K562 (cell line): ENCODE data around the gene PRCC. TPM values are rescaled to one million over a fixed set of nuclear protein-coding genes. Genes with fewer than 3 reads are reported as not detected.

Experiments used
- BRF1 ChIP-seq: IDR thresholded peaks from 3 replicates; pipeline ENCODE4 v1.6.1; 2011; ENCODE audit warnings: borderline replicate concordance, mild to moderate bottlenecking; ENCODE audit not compliant: insufficient read length; ENCODE audit errors: extremely low read depth
- CHCHD3 ChIP-seq: fragments of 250-450 bp; sonication (Bioruptor Pico); IDR thresholded peaks from 2 replicates; pipeline ENCODE4 v2.1.2; 2022; ENCODE audit warnings: mild to moderate bottlenecking
- GABPA ChIP-seq: fragments of 200-800 bp; sonication (Bioruptor generic); conservative IDR thresholded peaks from 2 replicates; pipeline ENCODE4 v1.6.1; 2016; ENCODE audit warnings: low read depth, missing genetic modification characterization, missing compliant biosample characterization
- HMG20A ChIP-seq: fragments of 450-650 bp; formaldehyde crosslinking; conservative IDR thresholded peaks from 2 replicates; pipeline ENCODE4 v1.4.0; 2020; ENCODE audit warnings: mild to moderate bottlenecking, mixed read lengths
- HNRNPK ChIP-seq: fragments of 200-400 bp; formaldehyde crosslinking; IDR thresholded peaks from one replicate; pipeline ENCODE4 v1.6.1; 2018; ENCODE audit warnings: mild to moderate bottlenecking, low read depth, low read length; ENCODE audit not compliant: poor library complexity, severe bottlenecking
- KLF13 ChIP-seq: fragments of 450-650 bp; IDR thresholded peaks from 2 replicates; pipeline ENCODE4 v1.6.1; 2016; ENCODE audit warnings: missing genetic modification characterization, low read depth, mild to moderate bottlenecking, missing compliant biosample characterization, moderate library complexity, borderline replicate concordance
- MBD2 ChIP-seq: sonication (generic); IDR thresholded peaks from 2 replicates; pipeline ENCODE4 v1.6.1; 2016; ENCODE audit warnings: low read depth, borderline replicate concordance
- MYNN ChIP-seq, 2 experiments: sonication (generic); formaldehyde crosslinking in 1 of 2; IDR thresholded peaks; 2 replicates each; pipeline versions ENCODE4 v1.5.0 to v1.6.1; 2016 to 2020; ENCODE audit warnings: antibody characterized with exemption in 1 of 2, missing genetic modification reagents in 1 of 2
- PCBP1 ChIP-seq: fragments of 200-400 bp; formaldehyde crosslinking; IDR thresholded peaks from 2 replicates; pipeline ENCODE4 v1.6.1; 2018; ENCODE audit warnings: mild to moderate bottlenecking, low read depth, low read length; ENCODE audit not compliant: poor library complexity, severe bottlenecking
- PRMT5 ChIP-seq: sonication (generic); formaldehyde crosslinking; IDR thresholded peaks from 2 replicates; pipeline ENCODE4 v1.5.0; 2020; ENCODE audit warnings: missing genetic modification reagents
- RHOXF2B ChIP-seq: fragments of 250-450 bp; sonication (Bioruptor Pico); conservative IDR thresholded peaks from 2 replicates; pipeline ENCODE4 v1.5.1; 2021
- TCFL5 ChIP-seq: fragments of 250-450 bp; sonication (Bioruptor Pico); conservative IDR thresholded peaks from 2 replicates; pipeline ENCODE4 v1.6.1; 2021; ENCODE audit warnings: mild to moderate bottlenecking, moderate library complexity, matching md5 sums
- TEAD4 ChIP-seq, 2 experiments: sonication (generic) in 1 of 2; formaldehyde crosslinking in 1 of 2; IDR thresholded peaks; 2 replicates each; pipeline versions ENCODE4 v1.6.1 to v1.8.0; 2012 to 2022; ENCODE audit warnings: borderline replicate concordance in 1 of 2, inconsistent platforms in 1 of 2, low read length in 1 of 2, mild to moderate bottlenecking in 1 of 2, missing genetic modification reagents in 1 of 2
- U2AF2 ChIP-seq: fragments of 200-400 bp; formaldehyde crosslinking; optimal IDR thresholded peaks from 2 replicates; pipeline ENCODE3; 2017; ENCODE audit warnings: low read depth, mild to moderate bottlenecking, low read length
- ZNF24 ChIP-seq: fragments of 450-650 bp; IDR thresholded peaks from 2 replicates; pipeline ENCODE4 v1.6.1; 2016
- ZNF444 ChIP-seq: fragments of 250-450 bp; sonication (Bioruptor Pico); IDR thresholded peaks from 2 replicates; pipeline ENCODE4 v1.4.0; 2020; ENCODE audit warnings: mild to moderate bottlenecking, moderate library complexity
- ZNF766 ChIP-seq: fragments of 200-800 bp; sonication (Bioruptor generic); conservative IDR thresholded peaks from 2 replicates; pipeline ENCODE4 v1.6.1; 2016; ENCODE audit warnings: missing genetic modification characterization, missing compliant biosample characterization
- polyA plus RNA-seq, 8 experiments: library from polyadenylated mRNA; depleted of rRNA in 4 of 8; stranded (reverse) in 5 of 8; unstranded in 3 of 8; fragments of >200 nt; fragmentation: Nextera tagmentation in 2 of 8; fragmentation: Illumina TruSeq in 1 of 8; extraction: Ambion mirVana in 2 of 8; extraction: Trizol in 1 of 8; gene quantifications; 2 replicates each; pipeline versions ENCODE4 v1.2.1 to v1.2.3, GENCODE V29; 2011 to 2014; ENCODE audit warnings: inconsistent platforms in 1 of 8, missing spikeins in 1 of 8
- total RNA-seq, 7 experiments: library from RNA; depleted of rRNA in 6 of 7; stranded (reverse); fragments of >200 nt in 6 of 7; fragmentation: Illumina TruSeq in 2 of 7; extraction: Trizol in 2 of 7; gene quantifications; 2 replicates each; pipeline versions ENCODE4 v1.2.1 to v1.2.3, GENCODE V29; 2011 to 2021; ENCODE audit warnings: low replicate concordance in 1 of 7
- TF ChIP-seq, protein P1 (sequence below): sonication (generic); formaldehyde crosslinking; IDR thresholded peaks from 2 replicates; pipeline ENCODE4 v1.8.1; 2023; ENCODE audit warnings: missing genetic modification reagents, mild to moderate bottlenecking, borderline replicate concordance
- TF ChIP-seq, protein P2 (sequence below): fragments of 450-650 bp; formaldehyde crosslinking; conservative IDR thresholded peaks from 2 replicates; pipeline ENCODE4 v1.4.0; 2022; ENCODE audit warnings: mild to moderate bottlenecking, missing genetic modification characterization
- TF ChIP-seq, protein P3 (sequence below): sonication (generic); formaldehyde crosslinking; IDR thresholded peaks from 2 replicates; pipeline ENCODE4 v1.9.0; 2022; ENCODE audit warnings: mild to moderate bottlenecking, missing genetic modification reagents
- TF ChIP-seq, protein P4 (sequence below): fragments of 250-450 bp; sonication (Bioruptor Pico); IDR thresholded peaks from 2 replicates; pipeline ENCODE4 v1.8.0; 2021; ENCODE audit warnings: moderate library complexity, mild to moderate bottlenecking, inconsistent platforms

The PRCC gene
- total and polyA plus RNA-seq, 9 of the 15 experiments (the other 6 are each of a cell fraction or from before 2014, with no cell fraction given) = 23.9 to 201 (median 41.1) TPM

DNA sequence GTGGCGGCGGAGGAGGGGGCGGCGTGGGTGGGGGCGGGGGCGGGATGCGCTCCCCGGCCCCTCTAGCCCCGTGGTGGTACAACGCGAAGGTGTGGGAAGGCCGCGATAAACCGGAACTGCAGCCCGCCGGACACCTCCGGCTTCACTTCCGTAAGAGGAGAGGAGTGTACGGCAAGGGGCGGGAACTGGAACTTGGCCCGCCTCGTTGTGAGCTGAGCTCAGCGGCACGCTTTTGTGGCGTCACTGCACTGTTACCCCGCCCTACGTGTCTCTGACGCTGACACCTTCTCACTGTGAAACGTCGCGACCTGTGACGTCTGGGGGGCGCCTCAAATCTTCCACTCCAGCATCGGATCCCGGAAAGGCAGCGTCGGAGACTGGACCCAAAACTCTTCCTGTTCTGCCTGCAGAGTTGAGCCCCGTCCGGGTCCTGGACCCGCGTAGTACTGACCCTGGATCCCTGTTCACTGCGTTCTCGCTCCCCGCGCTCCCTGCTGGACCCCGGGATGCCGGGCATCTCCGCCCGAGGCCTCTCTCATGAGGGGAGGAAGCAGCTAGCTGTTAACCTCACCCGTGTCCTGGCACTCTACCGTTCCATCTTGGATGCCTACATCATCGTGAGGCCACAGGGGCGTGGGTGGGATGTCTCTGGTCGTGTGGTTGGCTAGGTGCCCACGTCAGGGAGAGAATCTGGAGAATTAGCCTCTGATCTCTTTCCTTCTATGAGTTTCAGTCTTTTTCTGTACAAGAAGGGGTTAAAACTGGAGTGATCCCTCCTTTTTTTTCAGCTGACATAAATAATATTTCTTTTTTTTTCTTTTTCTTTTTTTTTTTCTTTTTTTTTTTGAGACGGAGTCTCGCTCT lies 38.5 kb upstream of the PRCC start, which contains the start of gene ISG20L2 (continued):
- TF ChIP-seq, protein P1, sequence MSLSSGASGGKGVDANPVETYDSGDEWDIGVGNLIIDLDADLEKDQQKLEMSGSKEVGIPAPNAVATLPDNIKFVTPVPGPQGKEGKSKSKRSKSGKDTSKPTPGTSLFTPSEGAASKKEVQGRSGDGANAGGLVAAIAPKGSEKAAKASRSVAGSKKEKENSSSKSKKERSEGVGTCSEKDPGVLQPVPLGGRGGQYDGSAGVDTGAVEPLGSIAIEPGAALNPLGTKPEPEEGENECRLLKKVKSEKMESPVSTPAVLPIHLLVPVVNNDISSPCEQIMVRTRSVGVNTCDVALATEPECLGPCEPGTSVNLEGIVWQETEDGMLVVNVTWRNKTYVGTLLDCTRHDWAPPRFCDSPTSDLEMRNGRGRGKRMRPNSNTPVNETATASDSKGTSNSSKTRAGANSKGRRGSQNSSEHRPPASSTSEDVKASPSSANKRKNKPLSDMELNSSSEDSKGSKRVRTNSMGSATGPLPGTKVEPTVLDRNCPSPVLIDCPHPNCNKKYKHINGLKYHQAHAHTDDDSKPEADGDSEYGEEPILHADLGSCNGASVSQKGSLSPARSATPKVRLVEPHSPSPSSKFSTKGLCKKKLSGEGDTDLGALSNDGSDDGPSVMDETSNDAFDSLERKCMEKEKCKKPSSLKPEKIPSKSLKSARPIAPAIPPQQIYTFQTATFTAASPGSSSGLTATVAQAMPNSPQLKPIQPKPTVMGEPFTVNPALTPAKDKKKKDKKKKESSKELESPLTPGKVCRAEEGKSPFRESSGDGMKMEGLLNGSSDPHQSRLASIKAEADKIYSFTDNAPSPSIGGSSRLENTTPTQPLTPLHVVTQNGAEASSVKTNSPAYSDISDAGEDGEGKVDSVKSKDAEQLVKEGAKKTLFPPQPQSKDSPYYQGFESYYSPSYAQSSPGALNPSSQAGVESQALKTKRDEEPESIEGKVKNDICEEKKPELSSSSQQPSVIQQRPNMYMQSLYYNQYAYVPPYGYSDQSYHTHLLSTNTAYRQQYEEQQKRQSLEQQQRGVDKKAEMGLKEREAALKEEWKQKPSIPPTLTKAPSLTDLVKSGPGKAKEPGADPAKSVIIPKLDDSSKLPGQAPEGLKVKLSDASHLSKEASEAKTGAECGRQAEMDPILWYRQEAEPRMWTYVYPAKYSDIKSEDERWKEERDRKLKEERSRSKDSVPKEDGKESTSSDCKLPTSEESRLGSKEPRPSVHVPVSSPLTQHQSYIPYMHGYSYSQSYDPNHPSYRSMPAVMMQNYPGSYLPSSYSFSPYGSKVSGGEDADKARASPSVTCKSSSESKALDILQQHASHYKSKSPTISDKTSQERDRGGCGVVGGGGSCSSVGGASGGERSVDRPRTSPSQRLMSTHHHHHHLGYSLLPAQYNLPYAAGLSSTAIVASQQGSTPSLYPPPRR (CRISPR knock-in tag) = no peak
- TF ChIP-seq PCBP1 (no peak), HNRNPK (no peak), ZNF24 (0 out of 2 replicates have a peak, but pooled peaks have one; percentile 9), BRF1 (no peak), HMG20A (CRISPR knock-in tag) (no peak), KLF13 (tag) (no peak), GABPA (tag) (peak; percentile 82), MYNN (IDR thresholded peaks at IDR 0.05) (no peak), MYNN (CRISPR knock-in tag; IDR thresholded peaks at IDR 0.05) (no peak), ZNF766 (0 out of 2 replicates have a peak, but pooled peaks have one; percentile 73), TEAD4 (IDR thresholded peaks at IDR 0.05; ENCODE audit: low read length) (no peak), TEAD4 (CRISPR knock-in tag; IDR thresholded peaks at IDR 0.05; ENCODE audit: borderline replicate concordance) (no peak), RHOXF2B (no peak), CHCHD3 (no peak), ZNF444 (no peak), TCFL5 (CRISPR knock-in tag) (no peak), PRMT5 (CRISPR knock-in tag) (no peak), MBD2 (no peak), U2AF2 (no peak)
- TF ChIP-seq, protein P2, sequence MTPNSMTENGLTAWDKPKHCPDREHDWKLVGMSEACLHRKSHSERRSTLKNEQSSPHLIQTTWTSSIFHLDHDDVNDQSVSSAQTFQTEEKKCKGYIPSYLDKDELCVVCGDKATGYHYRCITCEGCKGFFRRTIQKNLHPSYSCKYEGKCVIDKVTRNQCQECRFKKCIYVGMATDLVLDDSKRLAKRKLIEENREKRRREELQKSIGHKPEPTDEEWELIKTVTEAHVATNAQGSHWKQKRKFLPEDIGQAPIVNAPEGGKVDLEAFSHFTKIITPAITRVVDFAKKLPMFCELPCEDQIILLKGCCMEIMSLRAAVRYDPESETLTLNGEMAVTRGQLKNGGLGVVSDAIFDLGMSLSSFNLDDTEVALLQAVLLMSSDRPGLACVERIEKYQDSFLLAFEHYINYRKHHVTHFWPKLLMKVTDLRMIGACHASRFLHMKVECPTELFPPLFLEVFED (CRISPR knock-in tag) = no peak
- TF ChIP-seq, protein P3, sequence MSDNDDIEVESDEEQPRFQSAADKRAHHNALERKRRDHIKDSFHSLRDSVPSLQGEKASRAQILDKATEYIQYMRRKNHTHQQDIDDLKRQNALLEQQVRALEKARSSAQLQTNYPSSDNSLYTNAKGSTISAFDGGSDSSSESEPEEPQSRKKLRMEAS = peak; percentile 42; the same call in 1 of the 2 replicates
- TF ChIP-seq, protein P4, sequence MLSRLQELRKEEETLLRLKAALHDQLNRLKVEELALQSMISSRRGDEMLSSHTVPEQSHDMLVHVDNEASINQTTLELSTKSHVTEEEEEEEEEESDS (CRISPR knock-in tag) = no peak
